DMS53 (cell line): ENCODE results near the gene PDIA4.

ENCODE experiments used
- DNase-seq: peaks from one replicate; lab custom pipeline; 2025; lab: John Stamatoyannopoulos, UW

The PDIA4 gene

GRCh38 chr7:149003560-149004305 is 24.6 kb downstream of the PDIA4 start:
- DNase-seq, result no peak

GRCh38 chr7:149003018-149003417 is 25.3 kb downstream of the PDIA4 start:
- DNase-seq, result no peak

- no peak for DNase-seq
Measured at GRCh38 chr7:149002604-149003003, 25.7 kb downstream of the PDIA4 start.

GRCh38 chr7:149001427-149002068 is 26.8 kb downstream of the PDIA4 start:
- no peak for DNase-seq

GRCh38 chr7:149000961-149001360 is 27.3 kb downstream of the PDIA4 start:
- DNase-seq, result no peak

GRCh38 chr7:148999192-148999591 is 29.1 kb downstream of the PDIA4 start:
- no peak for DNase-seq

GRCh38 chr7:148997497-148997896 is 30.8 kb downstream of the PDIA4 start:
- no peak for DNase-seq

GRCh38 chr7:148994576-148994975 is 33.7 kb downstream of the PDIA4 start:
- DNase-seq, result no peak

- DNase-seq, result no peak
Measured at GRCh38 chr7:148993193-148993592, 35.1 kb downstream of the PDIA4 start.

- no peak for DNase-seq
Measured at GRCh38 chr7:148991536-148991935, 36.8 kb downstream of the PDIA4 start.

- peak; percentile 82 for DNase-seq
Measured at GRCh38 chr7:148987751-148988512, 40.4 kb downstream of the PDIA4 start.

GRCh38 chr7:148987010-148987750 is 41.1 kb downstream of the PDIA4 start:
- DNase-seq, result peak; percentile 97

- DNase-seq, result no peak
Measured at GRCh38 chr7:148986742-148987009, 41.6 kb downstream of the PDIA4 start.

- DNase-seq, result peak; percentile 97
Measured at GRCh38 chr7:148983200-148984146, 44.8 kb downstream of the PDIA4 start.

- DNase-seq, result peak; percentile 67
Measured at GRCh38 chr7:148982654-148983199, 45.6 kb downstream of the PDIA4 start.

- no peak for DNase-seq
Measured at GRCh38 chr7:148979827-148980226, 48.5 kb downstream of the PDIA4 start.

GRCh38 chr7:148979072-148979471 is 49.2 kb downstream of the PDIA4 start:
- peak; percentile 26 for DNase-seq

GRCh38 chr7:148978091-148978490 is 50.2 kb downstream of the PDIA4 start:
- no peak for DNase-seq

- DNase-seq, result peak; percentile 22
Measured at GRCh38 chr7:148975896-148976295, 52.4 kb downstream of the PDIA4 start.

GRCh38 chr7:148973256-148973655 is 55.0 kb downstream of the PDIA4 start:
- no peak for DNase-seq

GRCh38 chr7:148972375-148972774 is 55.9 kb downstream of the PDIA4 start:
- DNase-seq, result no peak
